HepG2 (cell line): ENCODE results near the gene BAHCC1. TPM values are rescaled to one million over a fixed set of nuclear protein-coding genes. Genes with fewer than 3 reads are reported as not detected.

Experiments
- DNMT1 ChIP-seq: sonication (generic); formaldehyde crosslinking; IDR thresholded peaks from 2 replicates; pipeline ENCODE4 v1.5.1; 2020; ENCODE audit warnings: mild to moderate bottlenecking, missing genetic modification reagents
- FOXK1 ChIP-seq: sonication (generic); formaldehyde crosslinking; IDR thresholded peaks from 2 replicates; pipeline ENCODE4 v1.4.0; 2020; ENCODE audit warnings: low read depth, missing genetic modification reagents, borderline replicate concordance
- GZF1 ChIP-seq: sonication (generic); formaldehyde crosslinking; IDR thresholded peaks from 2 replicates; pipeline ENCODE4 v1.5.1; 2020; ENCODE audit warnings: mild to moderate bottlenecking, missing genetic modification reagents
- IRX3 ChIP-seq: sonication (generic); formaldehyde crosslinking; IDR thresholded peaks from 2 replicates; pipeline ENCODE4 v1.8.1; 2023; ENCODE audit warnings: mild to moderate bottlenecking, low read depth, missing genetic modification reagents, borderline replicate concordance
- KAT2B ChIP-seq: fragments of 150-350 bp; IDR thresholded peaks from 2 replicates; pipeline ENCODE4 v1.6.1; 2014; ENCODE audit warnings: low read depth, low read length, borderline replicate concordance
- RCOR2 ChIP-seq: IDR thresholded peaks from 2 replicates; pipeline ENCODE4 v1.6.1; 2016; ENCODE audit warnings: missing biosample characterization, missing genetic modification reagents
- ZHX1 ChIP-seq: sonication (generic); formaldehyde crosslinking; IDR thresholded peaks from 2 replicates; pipeline ENCODE4 v1.8.1; 2022; ENCODE audit warnings: low read depth, mild to moderate bottlenecking, missing genetic modification reagents
- ZHX2 ChIP-seq, 2 experiments: sonication (generic) in 1 of 2; formaldehyde crosslinking in 1 of 2; IDR thresholded peaks; 2 replicates each; pipeline versions ENCODE4 v1.6.1 to v1.9.0; 2014 to 2022; ENCODE audit warnings: antibody characterized with exemption in 1 of 2, borderline replicate concordance in 1 of 2, inconsistent platforms in 1 of 2, low read depth in 1 of 2, missing genetic modification reagents in 1 of 2
- ZNF143 ChIP-seq: sonication (generic); formaldehyde crosslinking; IDR thresholded peaks from 2 replicates; pipeline ENCODE4 v1.4.0; 2020; ENCODE audit warnings: missing genetic modification reagents
- ZNF234 ChIP-seq: sonication (generic); formaldehyde crosslinking; conservative IDR thresholded peaks from 2 replicates; pipeline ENCODE4 v1.5.1; 2020; ENCODE audit warnings: mild to moderate bottlenecking, missing genetic modification reagents
- ZNF282 ChIP-seq: fragments of 450-650 bp; IDR thresholded peaks from 2 replicates; pipeline ENCODE4 v1.6.1; 2018; ENCODE audit not compliant: partially characterized antibody
- ZXDC ChIP-seq: sonication (generic); formaldehyde crosslinking; IDR thresholded peaks from 2 replicates; pipeline ENCODE4 v1.5.0; 2020; ENCODE audit warnings: mild to moderate bottlenecking, missing genetic modification reagents
- polyA plus RNA-seq, 8 experiments: library from polyadenylated mRNA; depleted of rRNA in 3 of 8; stranded (reverse) in 7 of 8; unstranded in 1 of 8; fragments of >200 nt; fragmentation: Illumina TruSeq in 4 of 8; extraction: Trizol in 4 of 8; gene quantifications; 2 replicates each; pipeline versions ENCODE4 v1.2.1 to v1.2.3, GENCODE V29; 2011 to 2016; ENCODE audit warnings: low read depth in 4 of 8, missing spikeins in 1 of 8, mixed read lengths in 1 of 8; ENCODE audit not compliant: insufficient read depth in 1 of 8
- total RNA-seq, 5 experiments: library from RNA; depleted of rRNA; stranded (reverse); fragments of >200 nt; fragmentation: Illumina TruSeq; extraction: Trizol; gene quantifications; 2 replicates each; pipeline ENCODE4 v1.2.3, GENCODE V29; 2016; ENCODE audit warnings: low read depth in 1 of 5
- TF ChIP-seq, protein P1 (sequence below): sonication (generic); formaldehyde crosslinking; IDR thresholded peaks from 2 replicates; pipeline ENCODE4 v1.4.0; 2020; ENCODE audit warnings: missing genetic modification reagents
- TF ChIP-seq, protein P2 (sequence below): sonication (generic); formaldehyde crosslinking; IDR thresholded peaks from 2 replicates; pipeline ENCODE4 v1.4.0; 2020; ENCODE audit warnings: missing genetic modification reagents

The BAHCC1 gene
- total and polyA plus RNA-seq, 2 of the 13 experiments (the other 11 are each of a cell fraction or from before 2014, with no cell fraction given) = 1.4 to 1.7 TPM

- TF ChIP-seq ZHX2 (IDR thresholded peaks at IDR 0.05; ENCODE audit: low read depth) = no peak
- TF ChIP-seq ZHX2 (CRISPR knock-in tag; IDR thresholded peaks at IDR 0.05; ENCODE audit: borderline replicate concordance) = no peak
- TF ChIP-seq FOXK1 = peak; percentile 28; the same call in 1 of the 2 replicates
- TF ChIP-seq ZNF282 = no peak
- TF ChIP-seq IRX3 = peak; percentile 89; the same call in 1 of the 2 replicates
- peak; percentile 83; the same call in 1 of the 2 replicates for TF ChIP-seq ZXDC (CRISPR knock-in tag)
- TF ChIP-seq, protein P1, sequence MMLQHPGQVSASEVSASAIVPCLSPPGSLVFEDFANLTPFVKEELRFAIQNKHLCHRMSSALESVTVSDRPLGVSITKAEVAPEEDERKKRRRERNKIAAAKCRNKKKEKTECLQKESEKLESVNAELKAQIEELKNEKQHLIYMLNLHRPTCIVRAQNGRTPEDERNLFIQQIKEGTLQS (CRISPR knock-in tag) = no peak
- no peak for TF ChIP-seq ZNF143
- no peak for TF ChIP-seq KAT2B
- TF ChIP-seq RCOR2 = no peak
- TF ChIP-seq ZHX1 = peak; percentile 77
- no peak for TF ChIP-seq GZF1 (CRISPR knock-in tag)
- TF ChIP-seq, protein P2, sequence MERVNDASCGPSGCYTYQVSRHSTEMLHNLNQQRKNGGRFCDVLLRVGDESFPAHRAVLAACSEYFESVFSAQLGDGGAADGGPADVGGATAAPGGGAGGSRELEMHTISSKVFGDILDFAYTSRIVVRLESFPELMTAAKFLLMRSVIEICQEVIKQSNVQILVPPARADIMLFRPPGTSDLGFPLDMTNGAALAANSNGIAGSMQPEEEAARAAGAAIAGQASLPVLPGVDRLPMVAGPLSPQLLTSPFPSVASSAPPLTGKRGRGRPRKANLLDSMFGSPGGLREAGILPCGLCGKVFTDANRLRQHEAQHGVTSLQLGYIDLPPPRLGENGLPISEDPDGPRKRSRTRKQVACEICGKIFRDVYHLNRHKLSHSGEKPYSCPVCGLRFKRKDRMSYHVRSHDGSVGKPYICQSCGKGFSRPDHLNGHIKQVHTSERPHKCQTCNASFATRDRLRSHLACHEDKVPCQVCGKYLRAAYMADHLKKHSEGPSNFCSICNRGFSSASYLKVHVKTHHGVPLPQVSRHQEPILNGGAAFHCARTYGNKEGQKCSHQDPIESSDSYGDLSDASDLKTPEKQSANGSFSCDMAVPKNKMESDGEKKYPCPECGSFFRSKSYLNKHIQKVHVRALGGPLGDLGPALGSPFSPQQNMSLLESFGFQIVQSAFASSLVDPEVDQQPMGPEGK = no peak; the same call in 1 of the 2 replicates
- no peak for TF ChIP-seq ZNF234 (CRISPR knock-in tag)
- peak; percentile 91; the same call in 1 of the 2 replicates for TF ChIP-seq DNMT1 (CRISPR knock-in tag)
Observed at GRCh38 chr17:81484195-81484979, 89.1 kb downstream of the BAHCC1 start (continued).
